Epithelial cell of esophagus (primary cell): ENCODE results near the gene CASZ1.

Source experiments
- DNase-seq: peaks from one replicate; pipeline ENCODE4 v3.0.0; 2010; ENCODE audit warnings: low read depth
- H3K4me3 ChIP-seq: 2 replicates; pipeline ENCODE4 v1.5.1; 2011; ENCODE audit warnings: mild to moderate bottlenecking, low read length, control low read depth
- TF ChIP-seq, protein P1 (sequence below): IDR thresholded peaks from 2 replicates; pipeline ENCODE4 v1.5.1; 2011; ENCODE audit warnings: low read depth, mild to moderate bottlenecking, low read length, control low read depth, inconsistent platforms; ENCODE audit not compliant: insufficient read depth; ENCODE audit errors: missing control alignments

CASZ1 gene

DNA sequence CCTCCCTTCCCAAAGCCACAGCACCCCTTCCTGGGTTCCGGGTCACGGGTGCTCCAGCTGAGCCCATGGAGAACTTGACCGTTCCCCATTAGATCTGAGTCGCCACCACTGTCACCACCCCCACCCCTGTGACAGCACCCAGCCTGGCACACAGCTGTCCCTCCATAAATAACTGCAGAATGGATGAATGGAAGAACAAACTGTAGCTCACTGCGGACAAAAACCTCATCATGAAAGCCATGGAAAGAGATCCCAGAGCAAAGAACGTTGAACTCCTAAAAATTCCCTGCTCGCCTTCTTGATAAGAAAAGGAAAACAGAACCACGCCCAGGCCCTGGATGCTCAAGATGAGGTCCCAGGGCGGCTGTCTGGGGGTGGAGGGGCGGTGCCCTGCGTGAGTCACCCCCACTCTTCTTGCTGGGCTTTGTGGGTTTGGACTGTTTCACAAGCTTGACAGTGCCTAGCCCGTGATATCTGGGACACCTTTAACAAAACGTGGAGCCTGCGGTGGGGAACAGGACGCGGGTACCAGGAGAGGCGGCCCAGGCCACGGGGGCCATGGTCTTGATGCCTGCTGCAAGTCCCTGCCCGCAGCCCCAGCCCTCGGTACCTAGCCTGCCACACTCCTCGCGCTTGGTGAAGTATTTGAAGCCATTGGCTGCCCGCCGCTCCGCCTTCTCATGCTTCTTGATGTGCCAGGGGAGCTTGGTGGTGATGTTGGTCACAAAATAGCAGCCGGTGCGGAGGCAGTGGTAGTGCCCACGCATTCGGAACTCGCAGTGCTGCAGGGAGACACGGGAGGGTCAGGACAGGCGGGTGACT is 151.9 kb downstream of the CASZ1 start:
- DNase-seq, result peak; percentile 78
- TF ChIP-seq, protein P1, sequence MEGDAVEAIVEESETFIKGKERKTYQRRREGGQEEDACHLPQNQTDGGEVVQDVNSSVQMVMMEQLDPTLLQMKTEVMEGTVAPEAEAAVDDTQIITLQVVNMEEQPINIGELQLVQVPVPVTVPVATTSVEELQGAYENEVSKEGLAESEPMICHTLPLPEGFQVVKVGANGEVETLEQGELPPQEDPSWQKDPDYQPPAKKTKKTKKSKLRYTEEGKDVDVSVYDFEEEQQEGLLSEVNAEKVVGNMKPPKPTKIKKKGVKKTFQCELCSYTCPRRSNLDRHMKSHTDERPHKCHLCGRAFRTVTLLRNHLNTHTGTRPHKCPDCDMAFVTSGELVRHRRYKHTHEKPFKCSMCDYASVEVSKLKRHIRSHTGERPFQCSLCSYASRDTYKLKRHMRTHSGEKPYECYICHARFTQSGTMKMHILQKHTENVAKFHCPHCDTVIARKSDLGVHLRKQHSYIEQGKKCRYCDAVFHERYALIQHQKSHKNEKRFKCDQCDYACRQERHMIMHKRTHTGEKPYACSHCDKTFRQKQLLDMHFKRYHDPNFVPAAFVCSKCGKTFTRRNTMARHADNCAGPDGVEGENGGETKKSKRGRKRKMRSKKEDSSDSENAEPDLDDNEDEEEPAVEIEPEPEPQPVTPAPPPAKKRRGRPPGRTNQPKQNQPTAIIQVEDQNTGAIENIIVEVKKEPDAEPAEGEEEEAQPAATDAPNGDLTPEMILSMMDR, result no peak
- H3K4me3 ChIP-seq, result no peak overlapping the region

GRCh38 chr1:10643607-10644306 is 152.7 kb downstream of the CASZ1 start:
- TF ChIP-seq, protein P1, result no peak
- peak; percentile 49 for DNase-seq
- no peak overlapping the region for H3K4me3 ChIP-seq

GRCh38 chr1:10642403-10643080 is 153.9 kb downstream of the CASZ1 start:
- DNase-seq, result no peak
- H3K4me3 ChIP-seq, result no peak overlapping the region
- TF ChIP-seq, protein P1, result no peak

DNA sequence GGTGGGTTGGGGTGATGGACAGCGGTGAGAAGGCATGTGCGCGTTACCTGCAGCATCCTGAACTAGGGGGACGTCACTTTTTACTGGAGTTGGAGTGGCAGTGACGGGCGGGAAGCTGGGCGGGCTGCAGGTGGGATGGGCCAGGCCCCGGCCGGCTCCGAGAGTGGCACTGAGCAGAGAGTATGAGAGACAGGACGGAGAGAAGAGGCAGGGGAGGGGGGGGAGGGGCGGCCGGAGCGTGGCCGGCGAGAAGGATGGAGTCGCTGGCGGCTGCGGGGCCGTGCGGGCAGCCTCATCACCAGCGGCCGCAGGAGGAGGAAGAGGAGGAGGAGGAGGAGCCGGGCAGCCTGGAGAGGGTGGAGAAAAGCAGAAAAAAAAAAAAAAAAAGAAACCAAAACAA is 154.5 kb downstream of the CASZ1 start:
- TF ChIP-seq, protein P1, result no peak

GRCh38 chr1:10640843-10641553 is 155.4 kb downstream of the CASZ1 start:
- TF ChIP-seq, protein P1, result no peak
- no peak for DNase-seq
- no peak overlapping the region for H3K4me3 ChIP-seq

More for the DNA sequence above, 154.5 kb downstream of the CASZ1 start:
- H3K4me3 ChIP-seq, result no peak overlapping the region
- no peak for DNase-seq

GRCh38 chr1:10639775-10640578 is 156.5 kb downstream of the CASZ1 start:
- no peak for DNase-seq
- TF ChIP-seq, protein P1, result no peak
- no peak overlapping the region for H3K4me3 ChIP-seq
